H9 (cell line): ENCODE measurements around the gene FGD6. TPM values are rescaled to one million over a fixed set of nuclear protein-coding genes. Genes with fewer than 3 reads are reported as not detected.

Experiments
- DNase-seq: peaks from one replicate; pipeline ENCODE4 v3.0.0-alpha.2; 2017
- H2AFZ ChIP-seq: one replicate; pipeline ENCODE4 v1.6.1; 2013; ENCODE audit warnings: mild to moderate bottlenecking, low read length, control low read depth, moderate library complexity
- H2AK5ac ChIP-seq: 2 replicates; pipeline ENCODE4 v1.6.1; 2013; ENCODE audit warnings: low read length, control low read depth, mixed read lengths; ENCODE audit not compliant: insufficient read length
- H2BK120ac ChIP-seq: one replicate; pipeline ENCODE4 v1.6.1; 2013; ENCODE audit warnings: low read depth, mild to moderate bottlenecking, low read length, control low read depth, inconsistent platforms; ENCODE audit not compliant: poor library complexity, severe bottlenecking
- H2BK12ac ChIP-seq: 2 replicates; pipeline ENCODE4 v1.6.1; 2013; ENCODE audit warnings: low read length, control low read depth, mixed read lengths, low read depth; ENCODE audit not compliant: insufficient read length
- H2BK15ac ChIP-seq: 2 replicates; pipeline ENCODE4 v1.6.1; 2013; ENCODE audit warnings: low read depth, low read length, control low read depth
- H2BK20ac ChIP-seq: one replicate; pipeline ENCODE4 v1.6.1; 2013; ENCODE audit warnings: low read depth, mild to moderate bottlenecking, low read length, control low read depth, inconsistent platforms; ENCODE audit not compliant: poor library complexity, severe bottlenecking
- H2BK5ac ChIP-seq: 2 replicates; pipeline ENCODE4 v1.6.1; 2013; ENCODE audit warnings: low read length, control low read depth, mixed read lengths; ENCODE audit not compliant: insufficient read length
- H3K14ac ChIP-seq: 2 replicates; pipeline ENCODE4 v1.6.1; 2013; ENCODE audit warnings: low read length, control low read depth; ENCODE audit not compliant: insufficient read depth
- H3K18ac ChIP-seq: 2 replicates; pipeline ENCODE4 v1.6.1; 2013; ENCODE audit warnings: low read depth, mild to moderate bottlenecking, mixed read lengths, low read length, control low read depth; ENCODE audit not compliant: insufficient read length
- H3K23ac ChIP-seq: 2 replicates; pipeline ENCODE4 v1.6.1; 2013; ENCODE audit warnings: low read length, control low read depth, mixed read lengths, low read depth; ENCODE audit not compliant: insufficient read length
- H3K23me2 ChIP-seq: 2 replicates; pipeline ENCODE4 v1.6.1; 2013; ENCODE audit warnings: low read depth, mild to moderate bottlenecking, mixed read lengths, low read length, control low read depth; ENCODE audit not compliant: insufficient read length, poor library complexity, severe bottlenecking
- H3K27ac ChIP-seq: 2 replicates; pipeline ENCODE4 v1.5.1; 2013; ENCODE audit warnings: low read length, control low read depth, mixed read lengths, low read depth; ENCODE audit not compliant: insufficient read length
- H3K27me3 ChIP-seq: 2 replicates; pipeline ENCODE4 v1.6.1; 2013; ENCODE audit warnings: low read length, control low read depth, inconsistent platforms; ENCODE audit not compliant: insufficient read depth
- H3K4ac ChIP-seq: 2 replicates; pipeline ENCODE4 v1.6.1; 2013; ENCODE audit warnings: low read depth, mild to moderate bottlenecking, control low read depth, inconsistent platforms, low read length, moderate library complexity
- H3K4me1 ChIP-seq: 2 replicates; pipeline ENCODE4 v1.6.1; 2013; ENCODE audit warnings: low read length, control low read depth, inconsistent platforms; ENCODE audit not compliant: insufficient read depth
- H3K4me2 ChIP-seq: 2 replicates; pipeline ENCODE4 v1.6.1; 2013; ENCODE audit warnings: low read length, control low read depth, mixed read lengths; ENCODE audit not compliant: insufficient read length, insufficient read depth
- H3K56ac ChIP-seq: 2 replicates; pipeline ENCODE4 v1.6.1; 2013; ENCODE audit warnings: low read depth, mild to moderate bottlenecking, mixed read lengths, low read length, control low read depth; ENCODE audit not compliant: insufficient read length
- H3K79me1 ChIP-seq: 2 replicates; pipeline ENCODE4 v1.6.1; 2013; ENCODE audit warnings: low read depth, mild to moderate bottlenecking, moderate library complexity, low read length, control low read depth, inconsistent platforms; ENCODE audit not compliant: insufficient read depth, poor library complexity, severe bottlenecking
- H3K79me2 ChIP-seq: 2 replicates; pipeline ENCODE4 v1.6.1; 2013; ENCODE audit warnings: low read length, control low read depth, inconsistent platforms; ENCODE audit not compliant: insufficient read depth
- H3K9ac ChIP-seq: 2 replicates; pipeline ENCODE4 v1.6.1; 2013; ENCODE audit warnings: low read length, control low read depth, mixed read lengths; ENCODE audit not compliant: insufficient read length; ENCODE audit errors: extremely low read depth
- H3K9me3 ChIP-seq: one replicate; pipeline ENCODE4 v1.6.1; 2013; ENCODE audit warnings: low read depth, low read length, inconsistent platforms; ENCODE audit not compliant: control insufficient read depth
- H3T11ph ChIP-seq: one replicate; pipeline ENCODE4 v1.6.1; 2013; ENCODE audit warnings: mild to moderate bottlenecking, low read length, control low read depth, inconsistent platforms
- H4K20me1 ChIP-seq: one replicate; pipeline ENCODE4 v1.6.1; 2013; ENCODE audit not compliant: control insufficient read depth, insufficient read length, insufficient read depth
- H4K5ac ChIP-seq: 2 replicates; pipeline ENCODE4 v1.6.1; 2013; ENCODE audit warnings: low read depth, mild to moderate bottlenecking, mixed read lengths, low read length, control low read depth; ENCODE audit not compliant: insufficient read length
- H4K8ac ChIP-seq: replicated peaks from 2 replicates; pipeline ENCODE4 v1.6.1; 2013; ENCODE audit warnings: low read length, control low read depth, mixed read lengths, low read depth; ENCODE audit not compliant: insufficient read length
- H4K91ac ChIP-seq: 2 replicates; pipeline ENCODE4 v1.6.1; 2013; ENCODE audit warnings: low read depth, mild to moderate bottlenecking, moderate library complexity, mixed read lengths, low read length, control low read depth; ENCODE audit not compliant: insufficient read length
- H3K27ac Mint-ChIP-seq, 3 experiments: 2 replicates in 2 of 3; 3 replicates in 1 of 3; pipeline ENCODE4 v1.8.0; 2020 to 2021; ENCODE audit warnings: mixed read lengths in 3 of 3, mild to moderate bottlenecking in 1 of 3, moderate library complexity in 1 of 3
- H3K27me3 Mint-ChIP-seq: 2 replicates; pipeline ENCODE4 v1.8.0; 2021; ENCODE audit warnings: low read depth, mild to moderate bottlenecking, moderate library complexity, mixed read lengths
- H3K36me3 Mint-ChIP-seq, 3 experiments: 2 replicates in 2 of 3; 3 replicates in 1 of 3; pipeline ENCODE4 v1.8.0; 2020 to 2021; ENCODE audit warnings: low read depth in 3 of 3, mixed read lengths in 3 of 3; ENCODE audit not compliant: insufficient read depth in 1 of 3
- H3K4me1 Mint-ChIP-seq, 2 experiments: 2 replicates each; pipeline ENCODE4 v1.8.0; 2020; ENCODE audit warnings: mixed read lengths in 2 of 2
- H3K4me3 Mint-ChIP-seq, 2 experiments: 2 replicates in 1 of 2; 3 replicates in 1 of 2; pipeline ENCODE4 v1.8.0; 2020 to 2021; ENCODE audit warnings: mild to moderate bottlenecking in 2 of 2, mixed read lengths in 2 of 2, moderate library complexity in 1 of 2
- H3K9me3 Mint-ChIP-seq, 2 experiments: 2 replicates in 1 of 2; 3 replicates in 1 of 2; pipeline ENCODE4 v1.8.0; 2020; ENCODE audit warnings: mild to moderate bottlenecking in 2 of 2, mixed read lengths in 2 of 2, moderate library complexity in 1 of 2
- WGBS: extraction: QIAGEN DNeasy Blood & Tissue Kit; methylation state at CpG from one replicate; pipeline ENCODE4 v1.1.7; 2013; ENCODE audit warnings: missing lambda C conversion rate, low lambda C conversion rate, mixed read lengths; ENCODE audit not compliant: insufficient read length; ENCODE audit errors: extremely low coverage; 5-methylcytosine and 5-hydroxymethylcytosine counted together
- total RNA-seq: library from RNA; stranded (reverse); gene quantifications from 2 replicates; pipeline ENCODE4 v1.2.1, GENCODE V29; 2021
- TF ChIP-seq, protein P1 (sequence below): fragments of 200-600 bp; sonication (generic); conservative IDR thresholded peaks from 3 replicates; pipeline ENCODE4 v1.8.0; 2021; ENCODE audit warnings: antibody characterized with exemption, mild to moderate bottlenecking

FGD6 gene
- total RNA-seq, 1 experiment from 2014 or later = 39.5 TPM

DNA sequence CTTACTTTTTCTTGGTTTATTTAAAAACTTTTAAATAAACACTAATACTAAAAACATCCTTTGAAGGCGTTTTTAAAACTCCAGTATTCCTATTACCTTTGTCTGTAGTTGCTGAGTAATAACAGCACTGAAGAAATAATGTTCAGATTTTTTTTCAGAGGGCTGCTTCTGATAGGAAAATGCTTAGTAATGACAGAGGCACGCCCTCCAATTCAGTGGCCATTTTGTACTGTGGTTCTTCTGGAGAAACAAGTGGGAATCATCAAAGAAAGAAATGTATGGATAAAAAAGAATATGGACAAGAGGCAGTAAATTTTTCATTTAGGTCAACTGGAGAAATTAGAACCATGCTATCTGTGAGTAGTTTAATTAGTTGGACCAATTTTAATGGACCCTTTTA is 13.9 kb upstream of the FGD6 start:
- Histone ChIP-seq H3K23me2 (no peaks in the 10 kb centered on the region), H3K4me2 (no peak overlapping the region), H2BK5ac (no peak overlapping the region), H2BK20ac (no peak overlapping the region), H3K9ac (no peak overlapping the region), H3K4ac (no peak overlapping the region), H2BK15ac (no peak overlapping the region), H4K8ac (no peak overlapping the region), H3K23ac (no peak overlapping the region), H3K4me1 (no peaks in the 10 kb centered on the region), H2BK120ac (no peak overlapping the region), H3K9me3 (no peaks in the 10 kb centered on the region), H2AK5ac (no peak overlapping the region), H2BK12ac (no peak overlapping the region), H3T11ph (no peak overlapping the region), H3K18ac (no peak overlapping the region), H3K79me1 (peaks cover 2% of the 10 kb centered on the region), H2AFZ (no peak overlapping the region), H3K14ac (no peak overlapping the region), H3K79me2 (peaks cover 8% of the 10 kb centered on the region; the same call in 1 of the 2 replicates), H3K56ac (no peak overlapping the region), H3K27ac (no peak overlapping the region), H4K5ac (no peak overlapping the region), H3K27me3 (no peaks in the 10 kb centered on the region), H4K20me1 (no peaks in the 10 kb centered on the region), H4K91ac (no peak overlapping the region)
- Mint-ChIP-seq H3K4me3 (no peak overlapping the region), H3K9me3 (peaks cover 7 to 11% of the 10 kb centered on the region in 2 experiments), H3K36me3 (peaks cover 19 to 26% (median 26%) of the 10 kb centered on the region in 3 experiments), H3K27me3 (no peaks in the 10 kb centered on the region), H3K4me1 (peaks cover 22 to 23% of the 10 kb centered on the region in 2 experiments), H3K27ac (no peak overlapping the region)
- DNase-seq = no peak
- WGBS = no CpG with 5 or more reads among the region's 2 CpGs
- TF ChIP-seq, protein P1, sequence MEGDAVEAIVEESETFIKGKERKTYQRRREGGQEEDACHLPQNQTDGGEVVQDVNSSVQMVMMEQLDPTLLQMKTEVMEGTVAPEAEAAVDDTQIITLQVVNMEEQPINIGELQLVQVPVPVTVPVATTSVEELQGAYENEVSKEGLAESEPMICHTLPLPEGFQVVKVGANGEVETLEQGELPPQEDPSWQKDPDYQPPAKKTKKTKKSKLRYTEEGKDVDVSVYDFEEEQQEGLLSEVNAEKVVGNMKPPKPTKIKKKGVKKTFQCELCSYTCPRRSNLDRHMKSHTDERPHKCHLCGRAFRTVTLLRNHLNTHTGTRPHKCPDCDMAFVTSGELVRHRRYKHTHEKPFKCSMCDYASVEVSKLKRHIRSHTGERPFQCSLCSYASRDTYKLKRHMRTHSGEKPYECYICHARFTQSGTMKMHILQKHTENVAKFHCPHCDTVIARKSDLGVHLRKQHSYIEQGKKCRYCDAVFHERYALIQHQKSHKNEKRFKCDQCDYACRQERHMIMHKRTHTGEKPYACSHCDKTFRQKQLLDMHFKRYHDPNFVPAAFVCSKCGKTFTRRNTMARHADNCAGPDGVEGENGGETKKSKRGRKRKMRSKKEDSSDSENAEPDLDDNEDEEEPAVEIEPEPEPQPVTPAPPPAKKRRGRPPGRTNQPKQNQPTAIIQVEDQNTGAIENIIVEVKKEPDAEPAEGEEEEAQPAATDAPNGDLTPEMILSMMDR = no peak
